ENCODE measurements around the gene FOXP1.

Gene FOXP1

DNA sequence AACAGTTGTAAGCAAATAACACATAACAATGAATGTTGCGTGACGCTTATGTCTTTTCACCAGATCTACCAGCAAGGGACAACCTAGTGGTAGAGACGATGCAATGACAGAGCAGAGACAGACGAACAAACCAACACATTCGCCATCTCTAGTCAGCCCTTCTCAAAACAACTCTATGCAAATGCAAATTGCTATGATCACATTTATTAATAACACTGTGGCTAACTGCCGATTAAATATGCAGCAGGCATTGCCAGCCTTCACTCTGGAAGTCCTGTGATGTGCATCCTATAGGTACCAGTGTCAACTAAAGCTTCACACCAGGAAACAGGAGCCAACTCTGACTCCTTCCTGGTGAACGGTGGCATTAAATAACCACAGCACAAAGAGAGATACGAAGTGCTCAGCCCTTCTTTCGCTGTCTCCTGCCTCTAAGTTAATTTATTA lies 94.2 kb downstream of the FOXP1 start:
- Histone ChIP-seq H3K27me3 (ENCODE audit: insufficient read depth, low read length) (no peaks in the 10 kb centered on the region), H3K4me3 (ENCODE audit: low read depth, low read length, poor library complexity, severe bottlenecking) (no peak overlapping the region), H3K4me1 (ENCODE audit: insufficient read depth, low read length, severe bottlenecking) (peaks cover 44% of the 10 kb centered on the region), H3K4me2 (ENCODE audit: low read length) (no peak overlapping the region), H3F3A (ENCODE audit: insufficient read depth, low read length) (peaks cover 3% of the 10 kb centered on the region; the same call in 1 of the 2 replicates), H3K9me3 (ENCODE audit: low read length) (peaks cover 7% of the 10 kb centered on the region), H3K27ac (ENCODE audit: low read depth, low read length, poor library complexity, severe bottlenecking) (peak overlapping the region; percentile 73), H3K36me3 (ENCODE audit: insufficient read depth, low read length) (peaks cover 61% of the 10 kb centered on the region), H3K79me2 (ENCODE audit: insufficient read depth, low read length) (peaks cover 44% of the 10 kb centered on the region), H3K9ac (ENCODE audit: low read length) (no peak overlapping the region), H3K9me2 (ENCODE audit: low read depth, low read length) (no peaks in the 10 kb centered on the region), H4K20me1 (ENCODE audit: insufficient read depth, low read length) (no peaks in the 10 kb centered on the region), H2AFZ (ENCODE audit: low read length) (no peak overlapping the region)
- TF ChIP-seq CTCF (IDR thresholded peaks at IDR 0.05; ENCODE audit: low read length) (no peak), EZH2 (IDR thresholded peaks at IDR 0.05; ENCODE audit: borderline replicate concordance, low read length) (no peak)

DNA sequence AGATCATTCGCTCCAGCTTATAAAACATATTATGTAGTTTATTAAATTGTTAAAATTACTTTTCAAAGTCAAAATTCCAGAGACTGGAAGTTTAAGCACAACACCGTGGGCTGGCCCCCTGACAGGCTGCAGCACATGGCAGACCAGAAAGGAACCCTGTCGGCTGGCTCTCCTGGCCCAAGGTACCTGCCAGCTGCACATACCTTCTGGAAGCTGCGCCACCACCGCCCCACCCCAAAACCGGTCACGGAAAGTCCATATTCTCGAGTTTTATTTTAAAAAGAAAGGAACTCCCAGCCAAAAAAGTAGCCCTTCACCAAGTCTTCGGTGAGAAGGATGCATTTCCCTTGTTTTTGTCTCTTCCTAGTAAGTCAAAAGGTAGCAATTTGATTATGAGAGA lies 94.6 kb downstream of the FOXP1 start:
- no peaks in the 10 kb centered on the region for H3K9me2 ChIP-seq (ENCODE audit: low read depth, low read length)
- peaks cover 7% of the 10 kb centered on the region for H3K9me3 ChIP-seq (ENCODE audit: low read length)
- H3K4me3 ChIP-seq (ENCODE audit: low read depth, low read length, poor library complexity, severe bottlenecking) = no peak overlapping the region
- H3F3A ChIP-seq (ENCODE audit: insufficient read depth, low read length) = peaks cover 3% of the 10 kb centered on the region; the same call in 1 of the 2 replicates
- H4K20me1 ChIP-seq (ENCODE audit: insufficient read depth, low read length) = no peaks in the 10 kb centered on the region
- peak overlapping the region; percentile 73 for H3K27ac ChIP-seq (ENCODE audit: low read depth, low read length, poor library complexity, severe bottlenecking)
- peaks cover 48% of the 10 kb centered on the region for H3K4me1 ChIP-seq (ENCODE audit: insufficient read depth, low read length, severe bottlenecking)
- H3K36me3 ChIP-seq (ENCODE audit: insufficient read depth, low read length) = peaks cover 57% of the 10 kb centered on the region
- no peak overlapping the region for H3K9ac ChIP-seq (ENCODE audit: low read length)
- no peak overlapping the region for H2AFZ ChIP-seq (ENCODE audit: low read length)
- peaks cover 48% of the 10 kb centered on the region for H3K79me2 ChIP-seq (ENCODE audit: insufficient read depth, low read length)
- TF ChIP-seq CTCF (IDR thresholded peaks at IDR 0.05; ENCODE audit: low read length) (no peak), EZH2 (IDR thresholded peaks at IDR 0.05; ENCODE audit: borderline replicate concordance, low read length) (no peak)
- no peaks in the 10 kb centered on the region for H3K27me3 ChIP-seq (ENCODE audit: insufficient read depth, low read length)
- no peak overlapping the region for H3K4me2 ChIP-seq (ENCODE audit: low read length)

GRCh38 chr3:71488391-71488809 lies 95.1 kb downstream of the FOXP1 start:
- Histone ChIP-seq H3F3A (ENCODE audit: insufficient read depth, low read length) (peaks cover 3% of the 10 kb centered on the region; the same call in 1 of the 2 replicates), H3K9ac (ENCODE audit: low read length) (no peak overlapping the region), H2AFZ (ENCODE audit: low read length) (no peak overlapping the region), H3K4me2 (ENCODE audit: low read length) (peak overlapping the region; percentile 51; the same call in 1 of the 2 replicates), H3K27ac (ENCODE audit: low read depth, low read length, poor library complexity, severe bottlenecking) (peak overlapping the region; percentile 73), H3K79me2 (ENCODE audit: insufficient read depth, low read length) (peaks cover 53% of the 10 kb centered on the region), H3K9me2 (ENCODE audit: low read depth, low read length) (no peaks in the 10 kb centered on the region), H3K4me1 (ENCODE audit: insufficient read depth, low read length, severe bottlenecking) (peaks cover 49% of the 10 kb centered on the region), H3K4me3 (ENCODE audit: low read depth, low read length, poor library complexity, severe bottlenecking) (no peak overlapping the region), H4K20me1 (ENCODE audit: insufficient read depth, low read length) (no peaks in the 10 kb centered on the region), H3K27me3 (ENCODE audit: insufficient read depth, low read length) (no peaks in the 10 kb centered on the region), H3K36me3 (ENCODE audit: insufficient read depth, low read length) (peaks cover 55% of the 10 kb centered on the region), H3K9me3 (ENCODE audit: low read length) (peaks cover 7% of the 10 kb centered on the region)
- no peak for TF ChIP-seq EZH2 (IDR thresholded peaks at IDR 0.05; ENCODE audit: borderline replicate concordance, low read length)
- TF ChIP-seq CTCF (IDR thresholded peaks at IDR 0.05; ENCODE audit: low read length) = no peak
